GM12878 (cell line): Measurements from ENCODE around the gene RAB8A.

Source experiments
- ASH2L ChIP-seq: fragments of 300-600, 200-600 bp; sonication (generic); IDR thresholded peaks from 2 replicates; pipeline ENCODE4 v1.6.1; 2017; ENCODE audit warnings: low read depth, mild to moderate bottlenecking, borderline replicate concordance
- CREM ChIP-seq: IDR thresholded peaks from 2 replicates; pipeline ENCODE4 v1.6.1; 2014; ENCODE audit warnings: antibody characterized with exemption, low read depth
- MTA3 ChIP-seq: IDR thresholded peaks from 2 replicates; pipeline ENCODE4 v1.6.1; 2012; ENCODE audit warnings: low read length, inconsistent platforms, borderline replicate concordance
- RFX5 ChIP-seq: IDR thresholded peaks from 2 replicates; pipeline ENCODE4 v1.6.1; 2011; ENCODE audit warnings: low read depth, low read length, improper control_type of control experiment
- SMC3 ChIP-seq: IDR thresholded peaks from 2 replicates; pipeline ENCODE4 v1.6.1; 2011; ENCODE audit warnings: low read length, improper control_type of control experiment, borderline replicate concordance
- TCF7 ChIP-seq: IDR thresholded peaks from 2 replicates; pipeline ENCODE4 v1.6.1; 2014; ENCODE audit warnings: antibody characterized with exemption, borderline replicate concordance
- TF ChIP-seq, protein P1 (sequence below): fragments of 450-650 bp; IDR thresholded peaks from 2 replicates; pipeline ENCODE4 v1.6.1; 2018; ENCODE audit warnings: mild to moderate bottlenecking, low read depth, moderate library complexity; ENCODE audit not compliant: partially characterized antibody
- TF ChIP-seq, protein P2 (sequence below), 3 experiments: IDR thresholded peaks in 2 of 3; conservative IDR thresholded peaks in 1 of 3; 2 replicates each; pipeline ENCODE4 v1.5.1; 2011; ENCODE audit warnings: low read depth in 3 of 3, low read length in 3 of 3, mild to moderate bottlenecking in 3 of 3, control low read depth in 2 of 3, moderate library complexity in 2 of 3, inconsistent platforms in 1 of 3, mixed read lengths in 1 of 3; ENCODE audit not compliant: control insufficient read depth in 2 of 3, insufficient read depth in 1 of 3; ENCODE audit errors: extremely low read depth in 1 of 3
- TF ChIP-seq, protein P3 (sequence below): fragments of 450-650 bp; IDR thresholded peaks from 2 replicates; pipeline ENCODE4 v1.6.1; 2016; ENCODE audit warnings: mild to moderate bottlenecking, moderate library complexity, borderline replicate concordance

- TF ChIP-seq SMC3, result no peak
- TF ChIP-seq CREM, result no peak
- TF ChIP-seq TCF7, result no peak
- TF ChIP-seq, protein P1, sequence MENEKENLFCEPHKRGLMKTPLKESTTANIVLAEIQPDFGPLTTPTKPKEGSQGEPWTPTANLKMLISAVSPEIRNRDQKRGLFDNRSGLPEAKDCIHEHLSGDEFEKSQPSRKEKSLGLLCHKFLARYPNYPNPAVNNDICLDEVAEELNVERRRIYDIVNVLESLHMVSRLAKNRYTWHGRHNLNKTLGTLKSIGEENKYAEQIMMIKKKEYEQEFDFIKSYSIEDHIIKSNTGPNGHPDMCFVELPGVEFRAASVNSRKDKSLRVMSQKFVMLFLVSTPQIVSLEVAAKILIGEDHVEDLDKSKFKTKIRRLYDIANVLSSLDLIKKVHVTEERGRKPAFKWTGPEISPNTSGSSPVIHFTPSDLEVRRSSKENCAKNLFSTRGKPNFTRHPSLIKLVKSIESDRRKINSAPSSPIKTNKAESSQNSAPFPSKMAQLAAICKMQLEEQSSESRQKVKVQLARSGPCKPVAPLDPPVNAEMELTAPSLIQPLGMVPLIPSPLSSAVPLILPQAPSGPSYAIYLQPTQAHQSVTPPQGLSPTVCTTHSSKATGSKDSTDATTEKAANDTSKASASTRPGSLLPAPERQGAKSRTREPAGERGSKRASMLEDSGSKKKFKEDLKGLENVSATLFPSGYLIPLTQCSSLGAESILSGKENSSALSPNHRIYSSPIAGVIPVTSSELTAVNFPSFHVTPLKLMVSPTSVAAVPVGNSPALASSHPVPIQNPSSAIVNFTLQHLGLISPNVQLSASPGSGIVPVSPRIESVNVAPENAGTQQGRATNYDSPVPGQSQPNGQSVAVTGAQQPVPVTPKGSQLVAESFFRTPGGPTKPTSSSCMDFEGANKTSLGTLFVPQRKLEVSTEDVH, result no peak
- no peak for TF ChIP-seq MTA3
- TF ChIP-seq, protein P2, sequence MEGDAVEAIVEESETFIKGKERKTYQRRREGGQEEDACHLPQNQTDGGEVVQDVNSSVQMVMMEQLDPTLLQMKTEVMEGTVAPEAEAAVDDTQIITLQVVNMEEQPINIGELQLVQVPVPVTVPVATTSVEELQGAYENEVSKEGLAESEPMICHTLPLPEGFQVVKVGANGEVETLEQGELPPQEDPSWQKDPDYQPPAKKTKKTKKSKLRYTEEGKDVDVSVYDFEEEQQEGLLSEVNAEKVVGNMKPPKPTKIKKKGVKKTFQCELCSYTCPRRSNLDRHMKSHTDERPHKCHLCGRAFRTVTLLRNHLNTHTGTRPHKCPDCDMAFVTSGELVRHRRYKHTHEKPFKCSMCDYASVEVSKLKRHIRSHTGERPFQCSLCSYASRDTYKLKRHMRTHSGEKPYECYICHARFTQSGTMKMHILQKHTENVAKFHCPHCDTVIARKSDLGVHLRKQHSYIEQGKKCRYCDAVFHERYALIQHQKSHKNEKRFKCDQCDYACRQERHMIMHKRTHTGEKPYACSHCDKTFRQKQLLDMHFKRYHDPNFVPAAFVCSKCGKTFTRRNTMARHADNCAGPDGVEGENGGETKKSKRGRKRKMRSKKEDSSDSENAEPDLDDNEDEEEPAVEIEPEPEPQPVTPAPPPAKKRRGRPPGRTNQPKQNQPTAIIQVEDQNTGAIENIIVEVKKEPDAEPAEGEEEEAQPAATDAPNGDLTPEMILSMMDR (IDR thresholded peaks at IDR 0.05 in 2 of 3, conservative IDR thresholded peaks at IDR 0.05 in 1 of 3; ENCODE audit: control insufficient read depth in 2 of 3, extremely low read depth in 1 of 3, insufficient read depth in 1 of 3, low read depth in 3 of 3, low read length in 3 of 3), result no peak
- no peak for TF ChIP-seq ASH2L
- TF ChIP-seq, protein P3, sequence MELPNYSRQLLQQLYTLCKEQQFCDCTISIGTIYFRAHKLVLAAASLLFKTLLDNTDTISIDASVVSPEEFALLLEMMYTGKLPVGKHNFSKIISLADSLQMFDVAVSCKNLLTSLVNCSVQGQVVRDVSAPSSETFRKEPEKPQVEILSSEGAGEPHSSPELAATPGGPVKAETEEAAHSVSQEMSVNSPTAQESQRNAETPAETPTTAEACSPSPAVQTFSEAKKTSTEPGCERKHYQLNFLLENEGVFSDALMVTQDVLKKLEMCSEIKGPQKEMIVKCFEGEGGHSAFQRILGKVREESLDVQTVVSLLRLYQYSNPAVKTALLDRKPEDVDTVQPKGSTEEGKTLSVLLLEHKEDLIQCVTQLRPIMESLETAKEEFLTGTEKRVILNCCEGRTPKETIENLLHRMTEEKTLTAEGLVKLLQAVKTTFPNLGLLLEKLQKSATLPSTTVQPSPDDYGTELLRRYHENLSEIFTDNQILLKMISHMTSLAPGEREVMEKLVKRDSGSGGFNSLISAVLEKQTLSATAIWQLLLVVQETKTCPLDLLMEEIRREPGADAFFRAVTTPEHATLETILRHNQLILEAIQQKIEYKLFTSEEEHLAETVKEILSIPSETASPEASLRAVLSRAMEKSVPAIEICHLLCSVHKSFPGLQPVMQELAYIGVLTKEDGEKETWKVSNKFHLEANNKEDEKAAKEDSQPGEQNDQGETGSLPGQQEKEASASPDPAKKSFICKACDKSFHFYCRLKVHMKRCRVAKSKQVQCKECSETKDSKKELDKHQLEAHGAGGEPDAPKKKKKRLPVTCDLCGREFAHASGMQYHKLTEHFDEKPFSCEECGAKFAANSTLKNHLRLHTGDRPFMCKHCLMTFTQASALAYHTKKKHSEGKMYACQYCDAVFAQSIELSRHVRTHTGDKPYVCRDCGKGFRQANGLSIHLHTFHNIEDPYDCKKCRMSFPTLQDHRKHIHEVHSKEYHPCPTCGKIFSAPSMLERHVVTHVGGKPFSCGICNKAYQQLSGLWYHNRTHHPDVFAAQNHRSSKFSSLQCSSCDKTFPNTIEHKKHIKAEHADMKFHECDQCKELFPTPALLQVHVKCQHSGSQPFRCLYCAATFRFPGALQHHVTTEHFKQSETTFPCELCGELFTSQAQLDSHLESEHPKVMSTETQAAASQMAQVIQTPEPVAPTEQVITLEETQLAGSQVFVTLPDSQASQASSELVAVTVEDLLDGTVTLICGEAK, result no peak
- no peak for TF ChIP-seq RFX5
Measured at GRCh38 chr19:16164222-16164890, 52.7 kb downstream of the RAB8A start.
